ENCODE measurements around the gene PGR. TPM values are rescaled to one million over a fixed set of nuclear protein-coding genes. Genes with fewer than 3 reads are reported as not detected.

The PGR gene
- total RNA-seq (1.3 TPM), polyA plus RNA-seq (ENCODE audit: insufficient read depth, low read depth, low replicate concordance) (0.60 TPM)
- long read RNA-seq, donor 1, result 0 reads
- long read RNA-seq, donor 2, result 0 reads
- long read RNA-seq, donor 3, result 0 reads
- long read RNA-seq, donor 4, result 0 reads
- long read RNA-seq, donor 5, result 0 reads
- long read RNA-seq, donor 6, result 0 reads
- long read RNA-seq, donor 7, result 0 reads
- long read RNA-seq, donor 8, result 0 reads
- long read RNA-seq, donor 9, result 0 reads
- long read RNA-seq, donor 10, result 0 reads

DNA sequence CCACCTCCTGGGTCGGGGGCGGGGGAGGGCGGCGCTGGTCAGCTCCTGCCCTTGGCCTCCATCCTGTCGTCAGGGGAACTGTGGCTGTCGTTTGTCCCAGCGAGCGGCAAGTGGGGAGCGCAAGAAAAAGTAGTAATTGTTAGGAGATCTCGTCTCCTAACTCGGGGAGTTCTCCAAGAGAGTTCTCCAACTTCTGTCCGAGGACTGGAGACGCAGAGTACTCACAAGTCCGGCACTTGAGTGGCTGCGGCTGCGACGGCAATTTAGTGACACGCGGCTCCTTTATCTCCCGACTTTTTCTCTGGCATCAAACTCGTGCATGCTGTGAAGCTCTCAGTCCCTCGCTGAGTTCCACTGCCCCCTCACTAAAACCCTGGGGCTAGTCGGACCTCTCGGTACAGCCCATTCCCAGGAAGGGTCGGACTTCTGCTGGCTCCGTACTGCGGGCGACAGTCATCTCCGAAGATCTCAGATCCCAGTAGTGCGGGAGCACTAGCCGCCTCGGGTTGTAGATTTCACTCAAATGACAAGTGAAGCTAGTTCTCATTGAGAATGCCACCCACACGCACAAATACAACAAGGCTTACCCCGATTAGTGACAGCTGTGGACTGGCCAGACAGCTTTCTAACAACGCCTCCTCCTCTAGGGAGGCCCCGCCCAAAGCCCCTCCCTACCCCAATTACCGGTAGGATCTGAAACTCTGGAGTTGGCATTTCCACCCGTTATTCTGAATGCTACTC, at the start of gene PGR:
Gene PGR (minus strand): TSS at position 611 of the 741 bp plus-strand sequence. CDS start 743 bp downstream, outside the sequence.
- FAIRE-seq, result no peak

DNA sequence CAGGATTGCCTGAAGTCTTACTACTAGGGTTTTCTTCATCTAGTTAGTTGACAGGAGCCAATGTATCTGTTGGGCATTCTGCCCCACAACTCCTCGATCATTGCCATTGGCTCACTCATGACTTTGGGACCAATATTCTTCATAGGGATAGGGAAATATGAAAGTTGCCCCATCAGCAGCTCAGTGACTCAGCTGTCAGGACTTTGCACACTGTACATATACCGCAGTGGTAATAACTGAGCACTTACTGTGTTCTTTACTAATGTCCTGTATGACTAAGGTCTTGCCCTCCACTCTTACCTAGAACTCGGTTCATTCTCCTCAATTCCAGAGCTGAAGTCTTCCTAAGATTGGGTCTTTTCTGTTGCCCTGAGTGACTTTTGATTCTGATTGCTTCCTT, 46.8 kb upstream of the PGR start:
- no peak overlapping the region for H3K9ac ChIP-seq (ENCODE audit: low read length in 3 of 3)
- H3K4me1 ChIP-seq (ENCODE audit: control insufficient read depth in 2 of 3, insufficient read depth in 2 of 3, low read depth in 1 of 3, low read length in 3 of 3), result no peaks in the 10 kb centered on the region
- no peak overlapping the region for H3K27ac ChIP-seq (ENCODE audit: low read depth in 2 of 2, low read length in 2 of 2)
- TF ChIP-seq, protein P1, sequence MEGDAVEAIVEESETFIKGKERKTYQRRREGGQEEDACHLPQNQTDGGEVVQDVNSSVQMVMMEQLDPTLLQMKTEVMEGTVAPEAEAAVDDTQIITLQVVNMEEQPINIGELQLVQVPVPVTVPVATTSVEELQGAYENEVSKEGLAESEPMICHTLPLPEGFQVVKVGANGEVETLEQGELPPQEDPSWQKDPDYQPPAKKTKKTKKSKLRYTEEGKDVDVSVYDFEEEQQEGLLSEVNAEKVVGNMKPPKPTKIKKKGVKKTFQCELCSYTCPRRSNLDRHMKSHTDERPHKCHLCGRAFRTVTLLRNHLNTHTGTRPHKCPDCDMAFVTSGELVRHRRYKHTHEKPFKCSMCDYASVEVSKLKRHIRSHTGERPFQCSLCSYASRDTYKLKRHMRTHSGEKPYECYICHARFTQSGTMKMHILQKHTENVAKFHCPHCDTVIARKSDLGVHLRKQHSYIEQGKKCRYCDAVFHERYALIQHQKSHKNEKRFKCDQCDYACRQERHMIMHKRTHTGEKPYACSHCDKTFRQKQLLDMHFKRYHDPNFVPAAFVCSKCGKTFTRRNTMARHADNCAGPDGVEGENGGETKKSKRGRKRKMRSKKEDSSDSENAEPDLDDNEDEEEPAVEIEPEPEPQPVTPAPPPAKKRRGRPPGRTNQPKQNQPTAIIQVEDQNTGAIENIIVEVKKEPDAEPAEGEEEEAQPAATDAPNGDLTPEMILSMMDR (IDR thresholded peaks at IDR 0.05; ENCODE audit: borderline replicate concordance, extremely low read depth, insufficient read depth), result no peak
- no peaks in the 10 kb centered on the region for H3K9me3 ChIP-seq (ENCODE audit: control insufficient read depth in 2 of 3, insufficient read depth in 1 of 3, low read length in 3 of 3)
- intact Hi-C loops (cut with DNase I), result no loop called here
- H3K4me3 ChIP-seq (ENCODE audit: low read length in 3 of 3), result no peak overlapping the region
- DNase-seq (no peak), FAIRE-seq (no peak)
- H3K36me3 ChIP-seq (ENCODE audit: control insufficient read depth in 2 of 3, insufficient read depth in 3 of 3, low read length in 3 of 3), result no peaks in the 10 kb centered on the region
- H3K27me3 ChIP-seq (ENCODE audit: control insufficient read depth, insufficient read depth, low read length), result no peaks in the 10 kb centered on the region

More for the DNA sequence above, at the start of gene PGR:
- H3K9ac ChIP-seq (ENCODE audit: low read length in 3 of 3), result peak within 1 kb of the TSS in 1 of 3 donors; percentile 28
- no peaks in the 10 kb centered on the region for H3K4me1 ChIP-seq (ENCODE audit: control insufficient read depth in 2 of 3, insufficient read depth in 2 of 3, low read depth in 1 of 3, low read length in 3 of 3)
- peak within 1 kb of the TSS in 1 of 2 donors; percentile 3 for H3K27ac ChIP-seq (ENCODE audit: low read depth in 2 of 2, low read length in 2 of 2)
- H3K36me3 ChIP-seq (ENCODE audit: control insufficient read depth in 2 of 3, insufficient read depth in 3 of 3, low read length in 3 of 3), result no peaks in the 10 kb centered on the region
- H3K4me3 ChIP-seq (ENCODE audit: low read length in 3 of 3), result peak within 1 kb of the TSS in 2 of 3 donors; percentile 48 to 77
- H3K27me3 ChIP-seq (ENCODE audit: control insufficient read depth, insufficient read depth, low read length), result peaks cover 49% of the 10 kb centered on the region
- no peaks in the 10 kb centered on the region for H3K9me3 ChIP-seq (ENCODE audit: control insufficient read depth in 2 of 3, insufficient read depth in 1 of 3, low read length in 3 of 3)
- intact Hi-C loops (cut with DNase I), result no loop called here
- TF ChIP-seq, protein P1 (IDR thresholded peaks at IDR 0.05; ENCODE audit: borderline replicate concordance, extremely low read depth, insufficient read depth), result no peak
- peak; percentile 35 to 68 (median 40) for DNase-seq

DNA sequence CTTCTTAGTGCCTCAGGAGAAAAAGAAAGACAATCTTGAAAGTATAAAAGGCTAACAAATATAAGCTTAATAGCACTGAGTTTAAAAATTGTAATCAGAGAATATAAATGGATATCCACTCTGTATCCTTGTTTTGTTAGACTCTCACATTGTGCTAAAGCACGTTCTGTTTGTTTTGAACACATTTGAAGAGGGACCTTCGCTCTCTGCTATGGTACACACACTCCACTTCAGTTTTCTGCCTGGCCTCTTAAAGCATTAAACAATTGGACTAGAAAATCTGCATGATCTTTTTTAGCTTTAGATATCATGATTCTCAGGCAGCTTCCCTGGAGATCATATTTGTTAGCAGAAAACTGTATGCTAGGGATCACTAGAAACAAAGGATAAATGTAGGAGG, 40.3 kb upstream of the PGR start:
- Histone ChIP-seq H3K36me3 (ENCODE audit: control insufficient read depth in 2 of 3, insufficient read depth in 3 of 3, low read length in 3 of 3) (no peaks in the 10 kb centered on the region), H3K27me3 (ENCODE audit: control insufficient read depth, insufficient read depth, low read length) (no peaks in the 10 kb centered on the region), H3K4me1 (ENCODE audit: control insufficient read depth in 2 of 3, insufficient read depth in 2 of 3, low read depth in 1 of 3, low read length in 3 of 3) (no peaks in the 10 kb centered on the region), H3K9ac (ENCODE audit: low read length in 3 of 3) (no peak overlapping the region), H3K9me3 (ENCODE audit: control insufficient read depth in 2 of 3, insufficient read depth in 1 of 3, low read length in 3 of 3) (no peaks in the 10 kb centered on the region), H3K4me3 (ENCODE audit: low read length in 3 of 3) (no peak overlapping the region), H3K27ac (ENCODE audit: low read depth in 2 of 2, low read length in 2 of 2) (no peak overlapping the region)
- FAIRE-seq (no peak), DNase-seq (no peak)
- TF ChIP-seq, protein P1 (IDR thresholded peaks at IDR 0.05; ENCODE audit: borderline replicate concordance, extremely low read depth, insufficient read depth), result no peak
- intact Hi-C loops (cut with DNase I), result no loop called here

Measured in kidney (tissue), 22 donors.